Upper lobe of left lung (tissue), 4 donors: Measurements from ENCODE around the gene APOC1.

Experiments used
- CTCF ChIP-seq, 6 experiments: fragments of 450-650 bp in 4 of 6; fragments of 200-600 bp in 2 of 6; sonication (generic) in 2 of 6; IDR thresholded peaks; one replicate each; pipeline ENCODE4 v1.5.1; 2016 to 2019; ENCODE audit warnings: antibody characterized with exemption in 6 of 6
- EP300 ChIP-seq, 4 donors: sonication (generic); formaldehyde crosslinking; IDR thresholded peaks; one replicate each; pipeline ENCODE4 v1.5.1; 2017; ENCODE audit warnings: antibody characterized with exemption in 4 of 4, control low read depth in 2 of 4
- POLR2A ChIP-seq, 4 donors: fragments of 450-650 bp; IDR thresholded peaks; one replicate each; pipeline ENCODE4 v1.5.1; 2016 to 2017; ENCODE audit warnings: antibody characterized with exemption in 4 of 4, mild to moderate bottlenecking in 2 of 4
- POLR2AphosphoS5 ChIP-seq, 2 donors: sonication (generic); formaldehyde crosslinking; IDR thresholded peaks; one replicate each; pipeline ENCODE4 v1.5.1; 2017; ENCODE audit warnings: antibody characterized with exemption in 2 of 2

GRCh38 chr19:44908074-44908835 lies 6.2 kb upstream of the APOC1 start:
- TF ChIP-seq CTCF (IDR thresholded peaks at IDR 0.05) (no peak), EP300 (IDR thresholded peaks at IDR 0.05) (no peak), POLR2A (IDR thresholded peaks at IDR 0.05) (no peak), POLR2AphosphoS5 (IDR thresholded peaks at IDR 0.05) (no peak)
